Head of caudate nucleus (tissue), 42 donors: ENCODE measurements around the gene STK33.

ENCODE experiments used
- DNase-seq, 42 donors: peaks; one replicate each; pipeline versions ENCODE4 v3.0.0 to v3.0.0-alpha.2; 2020 to 2021; ENCODE audit warnings: mixed read lengths in 7 of 42
- intact Hi-C: fragments of 100-400 bp; cut with DNase I; formaldehyde crosslinking; loops from one replicate; pipeline ENCODE4 v1.15.0; 2022

The STK33 gene

GRCh38 chr11:8366316-8366715 lies 227.7 kb downstream of the STK33 start:
- intact Hi-C loops: no loop called here
- peak in 1 of 42 donors; percentile 7 for DNase-seq

GRCh38 chr11:8365216-8365941 lies 228.6 kb downstream of the STK33 start:
- DNase-seq: no peak
- intact Hi-C loops: no loop called here

- intact Hi-C loops: no loop called here
- DNase-seq: no peak
Measured at GRCh38 chr11:8363921-8364320, 230.1 kb downstream of the STK33 start.

- intact Hi-C loops: no loop called here
- DNase-seq: no peak
Measured at GRCh38 chr11:8362899-8363298, 231.1 kb downstream of the STK33 start.

GRCh38 chr11:8362491-8362890 lies 231.5 kb downstream of the STK33 start:
- intact Hi-C loops: no loop called here
- DNase-seq: peak in 1 of 42 donors; percentile 16

DNA sequence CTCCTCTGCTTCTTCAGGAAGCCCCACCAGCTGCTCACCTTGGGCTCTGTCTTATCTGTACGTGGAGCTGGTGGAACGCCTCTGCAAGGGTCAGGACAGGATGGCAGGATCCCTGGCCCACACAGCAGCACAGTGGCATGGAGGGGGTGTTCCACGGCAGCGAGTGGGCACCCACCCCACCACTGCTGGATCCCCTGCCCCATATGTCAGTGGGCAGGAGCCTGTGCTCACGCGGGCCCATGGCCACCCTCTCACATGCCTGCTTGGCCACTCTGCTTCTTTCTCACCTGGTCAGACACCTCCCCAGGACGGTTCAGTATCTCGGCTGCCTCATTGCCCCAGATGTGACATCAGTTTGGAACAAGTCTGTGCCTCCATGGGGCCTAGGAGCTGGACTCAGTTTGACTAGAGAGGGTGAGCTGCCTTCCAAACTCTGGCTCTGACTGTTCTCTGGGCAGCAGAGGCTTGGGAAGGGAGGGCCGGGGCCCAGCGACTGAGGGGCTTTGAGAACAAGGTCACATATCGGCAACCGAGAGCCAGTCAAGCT lies 232.3 kb downstream of the STK33 start:
- no peak for DNase-seq
- intact Hi-C loops: no loop called here

GRCh38 chr11:8361206-8361605 lies 232.8 kb downstream of the STK33 start:
- intact Hi-C loops: no loop called here
- DNase-seq: peak in 1 of 42 donors; percentile 17

DNA sequence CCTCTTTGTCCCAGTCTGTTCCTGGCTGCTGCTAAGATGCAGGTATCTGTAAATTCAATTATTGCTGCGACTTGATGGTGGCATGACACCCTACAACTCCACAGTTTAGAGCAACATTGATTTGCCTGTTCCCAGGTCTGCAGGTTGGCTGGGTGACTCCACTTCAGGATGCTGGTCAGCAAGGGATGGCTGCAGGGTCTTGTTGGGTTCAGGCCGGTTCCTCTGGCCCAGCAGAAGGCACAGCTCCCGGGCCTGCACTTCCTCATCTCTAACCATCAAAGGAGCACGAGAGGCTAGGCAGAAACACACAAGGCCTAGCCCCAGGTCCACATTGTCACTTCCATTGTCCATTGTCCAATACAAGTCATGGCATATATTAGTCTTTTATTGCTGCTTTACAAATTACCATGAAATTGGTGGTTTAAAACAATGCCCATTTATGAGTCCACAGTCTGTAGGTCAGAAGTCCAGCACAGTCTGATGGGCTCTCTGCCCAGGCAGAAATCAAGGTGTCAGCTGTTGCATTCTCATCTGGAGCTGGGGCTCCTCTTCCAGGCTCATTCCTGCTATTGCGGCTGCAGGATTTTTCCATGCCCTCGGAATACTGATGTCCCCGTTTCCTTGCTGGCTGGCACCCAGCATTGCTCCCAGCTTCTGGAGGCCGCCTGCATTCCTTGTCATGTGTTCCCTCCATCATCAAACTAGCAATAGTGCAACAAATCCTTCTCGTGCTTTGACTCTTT lies 233.8 kb downstream of the STK33 start:
- DNase-seq: peak in 1 of 42 donors; percentile 29
- intact Hi-C loops: no loop called here

GRCh38 chr11:8359521-8359920 lies 234.5 kb downstream of the STK33 start:
- peak in 1 of 42 donors; percentile 30 for DNase-seq
- intact Hi-C loops: no loop called here

- peak in 1 of 42 donors; percentile 14 for DNase-seq
- intact Hi-C loops: no loop called here
Measured at GRCh38 chr11:8357891-8358566, 236.0 kb downstream of the STK33 start.

DNA sequence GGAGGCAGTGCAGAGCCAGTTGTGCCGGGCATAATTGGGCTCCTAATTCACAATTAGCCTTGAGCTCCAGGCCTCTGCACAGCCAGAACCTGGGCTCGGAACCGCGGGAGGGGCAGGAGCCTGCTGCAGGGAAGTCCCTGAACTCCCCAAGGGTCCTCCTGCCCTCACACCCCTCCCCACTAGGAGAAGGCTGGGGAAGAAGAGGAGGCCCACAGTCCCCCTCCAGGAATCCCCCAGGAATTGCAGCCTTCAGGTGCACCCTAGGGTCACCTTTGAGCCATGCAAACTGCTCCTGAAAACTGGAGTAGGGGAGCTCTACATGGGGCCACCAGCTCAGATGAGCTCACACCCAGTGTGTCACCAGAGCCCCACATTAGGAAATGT lies 236.5 kb downstream of the STK33 start:
- intact Hi-C loops: no loop called here
- DNase-seq: no peak

DNA sequence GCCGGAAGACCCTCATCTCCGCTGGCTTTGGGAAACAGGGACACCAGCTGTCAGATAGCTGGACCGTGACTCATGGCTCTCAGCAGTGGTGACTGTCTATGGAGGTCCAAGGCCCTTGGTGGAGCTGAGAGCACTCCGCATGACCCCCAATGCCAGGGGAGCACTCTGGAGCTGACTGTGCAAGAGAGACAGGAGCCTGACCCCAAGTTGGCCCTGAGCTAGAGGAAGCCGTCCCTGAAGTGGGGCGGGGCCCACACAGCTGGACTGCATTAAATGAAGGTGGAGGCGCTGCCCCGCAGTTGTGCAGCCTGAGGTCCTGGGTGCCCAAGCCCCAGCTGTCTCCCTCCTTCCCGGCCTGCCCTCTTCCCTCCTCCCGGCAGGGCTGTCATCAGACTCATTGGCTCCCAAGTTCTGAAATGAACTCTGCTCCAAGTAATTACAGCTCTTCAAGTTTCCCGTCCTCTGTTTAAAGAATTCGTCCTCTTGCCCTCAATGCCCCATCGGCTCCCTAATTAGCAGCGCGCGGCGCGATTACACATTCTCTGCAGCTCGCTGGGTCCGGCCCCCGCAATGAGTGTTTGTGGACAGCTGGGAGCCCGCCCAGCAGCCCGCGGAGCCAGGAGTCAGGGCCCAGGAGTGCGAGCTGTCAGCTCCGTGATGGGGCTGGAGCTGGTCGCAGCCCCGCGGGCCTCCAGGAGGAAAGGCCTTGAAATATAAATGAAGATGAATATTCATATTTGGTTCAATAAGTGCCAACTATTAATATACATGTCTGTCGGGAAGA lies 237.1 kb downstream of the STK33 start:
- peak in 38 of 42 donors; percentile 16 to 84 (median 51) for DNase-seq
- intact Hi-C loops: no loop called here

DNA sequence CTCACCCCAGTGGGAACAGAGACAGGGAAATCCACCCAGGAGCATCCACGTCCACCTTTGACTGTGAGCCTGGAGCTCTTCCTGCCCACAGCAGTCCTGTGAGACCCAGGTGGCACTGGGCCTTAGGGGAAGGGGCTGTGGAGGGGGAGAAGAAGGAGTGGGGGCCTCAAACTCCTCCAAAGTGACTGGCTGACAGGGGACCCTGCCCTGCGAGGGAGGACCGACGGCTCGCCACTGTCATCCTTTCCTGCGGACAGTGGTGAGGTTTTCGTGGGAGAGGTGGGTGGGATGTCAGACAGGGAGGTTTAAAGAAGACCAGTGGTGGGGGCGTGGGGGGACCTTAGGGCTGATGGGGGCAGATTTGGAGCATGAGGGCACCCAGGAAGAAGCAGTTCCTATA lies 237.8 kb downstream of the STK33 start:
- intact Hi-C loops: no loop called here
- peak in 1 of 42 donors; percentile 15 for DNase-seq

DNA sequence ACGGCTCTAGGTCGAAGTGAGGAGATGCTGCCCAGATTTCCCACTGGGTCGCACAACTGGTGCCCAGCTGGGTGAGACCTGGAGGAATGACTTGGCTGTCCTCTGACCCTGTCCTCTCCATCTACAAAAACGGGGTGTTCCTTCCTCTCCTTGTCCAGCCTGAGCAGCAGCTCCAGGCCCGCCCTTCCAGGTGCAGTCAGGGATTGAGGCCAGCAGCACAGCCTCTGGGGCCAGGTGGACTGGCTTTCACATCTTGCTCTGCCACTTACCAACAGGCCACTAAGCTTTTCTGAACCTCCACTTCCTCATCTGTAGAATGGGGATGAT lies 238.6 kb downstream of the STK33 start:
- intact Hi-C loops: no loop called here
- peak in 1 of 42 donors; percentile 13 for DNase-seq

DNA sequence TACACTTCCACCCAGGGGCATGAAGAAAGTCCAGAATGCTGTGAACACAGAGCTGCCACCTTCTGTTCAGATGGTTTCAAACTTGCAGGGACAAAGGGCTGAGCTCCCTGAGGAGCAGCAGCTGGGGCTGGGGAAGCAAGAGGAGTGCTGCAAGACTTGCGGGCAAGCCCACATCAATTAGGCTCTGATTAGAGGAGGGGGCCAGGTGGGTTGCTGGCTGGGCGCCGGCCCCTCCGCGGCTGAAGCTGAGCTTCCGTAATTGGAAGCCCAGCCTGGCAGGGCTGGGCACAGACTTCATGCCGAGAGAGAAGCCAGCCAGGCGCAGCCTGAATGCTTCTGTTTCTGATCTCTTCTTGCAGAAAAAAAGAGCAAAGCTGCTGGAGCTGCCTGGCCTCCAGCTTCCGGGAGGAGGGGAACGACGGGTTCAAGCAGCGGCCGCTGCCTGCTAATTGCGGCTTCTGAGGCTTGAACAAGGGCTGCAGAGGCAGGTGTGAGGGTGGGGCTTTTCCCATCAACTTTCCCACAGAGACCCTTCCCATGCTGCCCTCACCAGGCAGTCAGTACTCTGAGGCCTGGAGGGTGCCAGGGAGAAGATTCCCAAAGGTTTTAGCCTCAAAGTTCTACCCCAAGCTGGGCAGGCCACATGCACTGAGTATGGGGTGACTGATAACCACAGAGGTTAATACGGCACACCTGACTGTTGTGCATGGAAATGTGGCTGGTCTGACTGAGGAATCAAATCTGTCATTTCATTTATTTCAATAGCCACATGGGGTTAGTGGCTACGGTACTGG lies 239.2 kb downstream of the STK33 start:
- peak in 37 of 42 donors; percentile 17 to 69 (median 40) for DNase-seq
- intact Hi-C loops: no loop called here

GRCh38 chr11:8352876-8353505 lies 241.0 kb downstream of the STK33 start:
- intact Hi-C loops: no loop called here
- no peak for DNase-seq

DNA sequence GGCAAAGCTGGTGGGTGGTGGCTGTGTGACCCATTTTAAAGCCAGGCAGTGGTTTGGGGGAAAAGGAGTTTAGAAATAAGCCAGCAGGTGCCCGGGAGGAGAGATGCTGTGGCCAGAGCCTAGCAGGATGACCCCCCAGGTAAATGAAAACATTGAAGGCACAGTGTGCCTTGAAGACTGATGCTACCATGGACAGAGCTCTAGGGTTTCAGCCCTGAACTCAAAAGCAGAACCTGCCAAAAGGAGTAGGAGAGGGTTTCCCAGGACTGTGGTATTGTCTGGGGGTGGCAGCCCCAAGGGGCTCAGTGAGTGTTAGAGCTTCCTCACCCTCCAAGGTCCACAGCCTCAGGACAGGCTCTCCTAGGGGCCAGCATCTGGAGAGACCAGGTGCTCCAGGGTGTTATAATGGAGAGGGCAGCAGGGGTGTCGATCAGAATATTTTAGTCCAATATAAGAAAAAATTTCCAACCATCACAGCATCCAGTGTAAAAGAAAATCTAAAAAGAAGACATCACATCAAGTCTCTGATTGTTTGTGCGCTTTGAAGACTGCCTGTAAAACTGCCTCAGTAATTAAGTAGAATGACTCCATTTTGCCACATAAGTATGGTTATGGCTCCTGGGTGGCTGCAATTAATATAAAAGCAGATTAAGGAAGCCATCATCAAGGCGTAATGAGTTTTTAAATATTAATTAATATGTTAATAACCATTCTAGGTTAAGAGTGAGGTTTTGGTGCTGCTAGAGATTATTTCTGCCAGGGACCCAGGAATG lies 241.7 kb downstream of the STK33 start:
- DNase-seq: no peak
- intact Hi-C loops: no loop called here
